ENCODE results near the gene SNAI3. TPM values are rescaled to one million over a fixed set of nuclear protein-coding genes. Genes with fewer than 3 reads are reported as not detected.

The SNAI3 gene
- total and polyA plus RNA-seq, 2 of the 4 experiments (the other 2 are of a cell fraction) = 0.21 TPM; not detected in 1

- no peak overlapping the region for H2BK120ac ChIP-seq (ENCODE audit: low read depth, low read length)
- H4K8ac ChIP-seq (ENCODE audit: low read depth in 2 of 2, low read length in 2 of 2) = no peak overlapping the region
- no peak overlapping the region for H2BK20ac ChIP-seq (ENCODE audit: low read depth, low read length)
- no TSS peak for BruUV-seq (replicated peaks)
- no peak overlapping the region for H3K56ac ChIP-seq (ENCODE audit: extremely low read depth, insufficient read depth, low read length)
- no peak overlapping the region for H3K27ac ChIP-seq (ENCODE audit: insufficient read depth, low read length)
- no peak overlapping the region for H2AK5ac ChIP-seq (ENCODE audit: low read depth, low read length)
- dilution Hi-C loops (cut with HindIII; ENCODE audit: low sequenced_read_pairs, unreplicated experiment) = no loop called here
- WGBS, 2 experiments (ENCODE audit: extremely low coverage in 2 of 2, insufficient read length in 1 of 2) = 96% methylated on average over 4 of the region's 11 CpGs; no CpG with 5 or more reads in 1 of the 2 experiments
- no peak overlapping the region for H4K91ac ChIP-seq (ENCODE audit: insufficient read depth, low read depth, low read length)
- no peak overlapping the region for H3K4ac ChIP-seq (ENCODE audit: low read depth, low read length)
- in situ Hi-C loops (cut with MboI; ENCODE audit: low sequenced_read_pairs) = no loop called here
- H3K23ac ChIP-seq (ENCODE audit: low read depth, low read length) = no peak overlapping the region
- ChIA-PET CTCF (no interaction called here), POLR2A (ENCODE audit: unreplicated experiment) (no interaction called here)
- no peak for ATAC-seq (ENCODE audit: low read depth)
- H4K5ac ChIP-seq (ENCODE audit: low read depth, low read length) = no peak overlapping the region
- no peak overlapping the region for H3K9ac ChIP-seq (ENCODE audit: low read depth, low read length)
- H3K18ac ChIP-seq (ENCODE audit: low read depth, low read length) = no peak overlapping the region
- no peak overlapping the region for H3K14ac ChIP-seq (replicated peaks; ENCODE audit: low read depth, low read length)
- H3K9me3 ChIP-seq (ENCODE audit: control insufficient read depth, insufficient read depth, low read length) = no peaks in the 10 kb centered on the region
- no peaks in the 10 kb centered on the region for H3K4me1 ChIP-seq (ENCODE audit: control insufficient read depth, insufficient read depth, low read length)
- H3K9me1 ChIP-seq (ENCODE audit: insufficient read depth, low read length) = no peaks in the 10 kb centered on the region
- H2BK15ac ChIP-seq (ENCODE audit: low read depth, low read length) = no peak overlapping the region
- no peak overlapping the region for H2BK5ac ChIP-seq (ENCODE audit: low read depth, low read length, poor library complexity, severe bottlenecking)
- DNase-seq = no peak
- no peak overlapping the region for H2AK9ac ChIP-seq (replicated peaks; ENCODE audit: low read depth, low read length, poor library complexity)
- no peak overlapping the region for H2AFZ ChIP-seq (replicated peaks; ENCODE audit: low read length, poor library complexity)
- peaks cover 94% of the 10 kb centered on the region for H3K36me3 ChIP-seq (ENCODE audit: control insufficient read depth, insufficient read depth, low read length)
- peaks cover 5 to 27% of the 10 kb centered on the region in 2 experiments; a peak in 3 of 4 replicates for H3K79me1 ChIP-seq (ENCODE audit: low read depth in 1 of 2, low read length in 2 of 2)
- no peaks in the 10 kb centered on the region for H3K27me3 ChIP-seq (ENCODE audit: control insufficient read depth, insufficient read depth, low read length)
- H3K4me3 ChIP-seq (ENCODE audit: insufficient read depth, low read depth, low read length) = no peak overlapping the region
- H3K4me2 ChIP-seq (ENCODE audit: low read depth, low read length) = no peak overlapping the region
- TF ChIP-seq RAD21 (IDR thresholded peaks at IDR 0.05; ENCODE audit: low read length) = no peak
- TF ChIP-seq USF2 (IDR thresholded peaks at IDR 0.05; ENCODE audit: low read depth, low read length) = no peak
- no peak for TF ChIP-seq CEBPB (IDR thresholded peaks at IDR 0.05; ENCODE audit: low read depth, low read length)
- TF ChIP-seq RFX5 (IDR thresholded peaks at IDR 0.05; ENCODE audit: low read depth, low read length) = no peak
- no peak for TF ChIP-seq CHD1 (IDR thresholded peaks at IDR 0.05; ENCODE audit: low read depth, low read length)
- no peak for TF ChIP-seq MAZ (IDR thresholded peaks at IDR 0.05; ENCODE audit: borderline replicate concordance, low read depth, low read length)
- no peak for TF ChIP-seq POLR2A (IDR thresholded peaks at IDR 0.05; ENCODE audit: low read depth, low read length)
- TF ChIP-seq SMC3 (IDR thresholded peaks at IDR 0.05; ENCODE audit: low read depth, low read length) = no peak
- no peak for TF ChIP-seq RCOR1 (IDR thresholded peaks at IDR 0.05; ENCODE audit: insufficient replicate concordance, low read length)
- TF ChIP-seq ELK1 (IDR thresholded peaks at IDR 0.05; ENCODE audit: borderline replicate concordance, low read depth, low read length) = no peak
- no peak for TF ChIP-seq CTCF (conservative IDR thresholded peaks at IDR 0.05; ENCODE audit: low read depth, low read length)
- no peak for TF ChIP-seq MAFK (IDR thresholded peaks at IDR 0.05; ENCODE audit: low read depth, low read length)
- no peak for TF ChIP-seq FOS (IDR thresholded peaks at IDR 0.05; ENCODE audit: low read depth, low read length)
- TF ChIP-seq MXI1 (IDR thresholded peaks at IDR 0.05; ENCODE audit: borderline replicate concordance, low read depth, low read length) = no peak
- no peak for TF ChIP-seq NFE2L2 (IDR thresholded peaks at IDR 0.05; ENCODE audit: low read depth, low read length)
- no peak for TF ChIP-seq BHLHE40 (IDR thresholded peaks at IDR 0.05; ENCODE audit: low read depth, low read length)
- peaks cover 30% of the 10 kb centered on the region for H4K20me1 ChIP-seq (ENCODE audit: insufficient read depth, low read length)
- intact Hi-C loops (cut with micrococcal nuclease) = no loop called here
Measured at GRCh38 chr16:88718178-88718577, 31.9 kb upstream of the SNAI3 start.

Measured in IMR-90 (cell line).